A549 (cell line): ENCODE results near the gene SEL1L3. TPM values are rescaled to one million over a fixed set of nuclear protein-coding genes. Genes with fewer than 3 reads are reported as not detected.

ENCODE experiments used
- ATAC-seq, 2 experiments: fragments of 200-7000 bp in 1 of 2; fragments of >200 bp in 1 of 2; cut with Nextera tagmentation in 1 of 2; cut with Tn5 transposase in 1 of 2; 3 replicates each; pipeline versions ENCODE4 v1.8.0 to v1.9.1; 2018 to 2020; ENCODE audit warnings: mild to moderate bottlenecking in 1 of 2, moderate library complexity in 1 of 2
- CTCF ChIA-PET: fragments of 300-600 bp; sonication (Branson Sonifier 250); formaldehyde crosslinking; extraction: SDS; loops from one replicate; lab custom pipeline; 2021; ENCODE audit warnings: antibody characterized with exemption, inconsistent platforms; lab: Yijun Ruan, JAX
- POLR2A ChIA-PET: fragments of 350-600 bp; formaldehyde crosslinking; extraction: SDS; loops from one replicate; lab custom pipeline; 2021; ENCODE audit warnings: antibody characterized with exemption, inconsistent platforms; lab: Yijun Ruan, JAX
- DNase-seq, 2 experiments: peaks; one replicate each; pipeline versions ENCODE4 v3.0.0 to v3.0.0-alpha.2; 2011 to 2016; ENCODE audit warnings: low read depth in 1 of 2, low spot score in 1 of 2
- FAIRE-seq: peaks from 2 replicates; lab custom pipeline; 2011; peaks lifted over from hg19 to GRCh38; lab: Jason Lieb, UNC
- H3K27ac ChIP-seq, 2 experiments: fragments of >200 bp; sonication (Bioruptor Twin); formaldehyde crosslinking; 3 replicates each; pipeline ENCODE4 v1.5.1; 2016 to 2017
- H3K4me1 ChIP-seq: fragments of >200 bp; sonication (Bioruptor Twin); formaldehyde crosslinking; 3 replicates; pipeline ENCODE4 v1.6.1; 2016
- H3K4me2 ChIP-seq: fragments of >200 bp; sonication (Bioruptor Twin); formaldehyde crosslinking; 3 replicates; pipeline ENCODE4 v1.6.1; 2016
- H3K4me3 ChIP-seq: fragments of >200 bp; sonication (Bioruptor Twin); formaldehyde crosslinking; 3 replicates; pipeline ENCODE4 v1.5.1; 2016
- H3K9me3 ChIP-seq: fragments of >200 bp; sonication (Bioruptor Twin); formaldehyde crosslinking; 3 replicates; pipeline ENCODE4 v1.6.1; 2016
- CBX2 ChIP-seq: fragments of 200-600 bp; sonication (generic); IDR thresholded peaks from 2 replicates; pipeline ENCODE4 v1.6.1; 2016; ENCODE audit warnings: low read depth, mild to moderate bottlenecking, borderline replicate concordance
- CBX8 ChIP-seq: fragments of 200-600 bp; sonication (generic); IDR thresholded peaks from 2 replicates; pipeline ENCODE4 v1.6.1; 2016
- CEBPB ChIP-seq, 2 experiments: fragments of >200 bp in 1 of 2; sonication (Bioruptor Twin) in 1 of 2; formaldehyde crosslinking in 1 of 2; IDR thresholded peaks; 2 replicates each; pipeline ENCODE4 v1.6.1; 2012 to 2016
- EP300 ChIP-seq, 2 experiments: fragments of >200 bp; sonication (Bioruptor Twin); formaldehyde crosslinking; IDR thresholded peaks; 2 replicates in 1 of 2; 3 replicates in 1 of 2; pipeline ENCODE4 v1.6.1; 2016 to 2017
- ESRRA ChIP-seq: fragments of 150-350 bp; IDR thresholded peaks from 2 replicates; pipeline ENCODE4 v1.6.1; 2014; ENCODE audit warnings: mild to moderate bottlenecking, low read length, borderline replicate concordance
- FOSL2 ChIP-seq, 2 experiments: fragments of 450-650 bp in 1 of 2; fragments of >200 bp in 1 of 2; sonication (Bioruptor Twin) in 1 of 2; formaldehyde crosslinking; IDR thresholded peaks; 2 replicates each; pipeline versions ENCODE4 v1.5.0 to v1.6.1; 2016 to 2020; ENCODE audit warnings: mild to moderate bottlenecking in 1 of 2, moderate library complexity in 1 of 2
- FOXS1 ChIP-seq: fragments of 250-450 bp; sonication (Bioruptor Pico); IDR thresholded peaks from 2 replicates; pipeline ENCODE4 v1.5.0; 2020; ENCODE audit warnings: mild to moderate bottlenecking, moderate library complexity
- JUN ChIP-seq, 2 experiments: fragments of >200 bp; sonication (Bioruptor Twin); formaldehyde crosslinking; IDR thresholded peaks; 2 replicates in 1 of 2; 3 replicates in 1 of 2; pipeline ENCODE4 v1.6.1; 2016 to 2017
- JUNB ChIP-seq: fragments of >200 bp; sonication (Bioruptor Twin); formaldehyde crosslinking; IDR thresholded peaks from 2 replicates; pipeline ENCODE4 v1.6.1; 2016
- KDM5A ChIP-seq: fragments of 200-600 bp; sonication (generic); IDR thresholded peaks from 2 replicates; pipeline ENCODE4 v1.6.1; 2016; ENCODE audit warnings: antibody characterized with exemption, mild to moderate bottlenecking
- MAFK ChIP-seq: fragments of 450-650 bp; IDR thresholded peaks from 2 replicates; pipeline ENCODE4 v1.6.1; 2014; ENCODE audit not compliant: partially characterized antibody
- NR3C1 ChIP-seq: fragments of >200 bp; sonication (Bioruptor Twin); formaldehyde crosslinking; IDR thresholded peaks from 3 replicates; pipeline ENCODE4 v1.6.1; 2017
- PHF8 ChIP-seq: fragments of 200-600 bp; sonication (generic); IDR thresholded peaks from 2 replicates; pipeline ENCODE4 v1.6.1; 2016; ENCODE audit warnings: low read depth, mild to moderate bottlenecking, antibody characterized with exemption, moderate library complexity, borderline replicate concordance
- RCOR1 ChIP-seq: fragments of 150-350 bp; IDR thresholded peaks from 2 replicates; pipeline ENCODE4 v1.6.1; 2014; ENCODE audit warnings: antibody characterized with exemption, low read length, low read depth
- TFCP2L1 ChIP-seq: fragments of 250-450 bp; sonication (Bioruptor Pico); IDR thresholded peaks from 2 replicates; pipeline ENCODE4 v1.5.0; 2021; ENCODE audit warnings: mild to moderate bottlenecking
- TP53 ChIP-seq: fragments of 250-450 bp; sonication (Bioruptor Pico); IDR thresholded peaks from 2 replicates; pipeline ENCODE4 v1.5.0; 2021; ENCODE audit warnings: mild to moderate bottlenecking, moderate library complexity
- ZC3H11A ChIP-seq: fragments of 450-650 bp; IDR thresholded peaks from 2 replicates; pipeline ENCODE4 v1.6.1; 2014; ENCODE audit warnings: antibody characterized with exemption, mild to moderate bottlenecking
- WGBS: methylation state at CpG from one replicate; pipeline ENCODE4 v1.1.6; 2017; ENCODE audit errors: missing lambda C conversion rate; 5-methylcytosine and 5-hydroxymethylcytosine counted together
- polyA plus RNA-seq, 4 experiments: library from polyadenylated mRNA; depleted of rRNA in 3 of 4; stranded (reverse); fragments of >200 nt; fragmentation: RNase III in 1 of 4; extraction: RNeasy Plus Mini Kit Qiagen cat#74134 plus additional on column Dnase treatment in 1 of 4; gene quantifications; 2 replicates in 3 of 4; 3 replicates in 1 of 4; pipeline ENCODE4 v1.2.3, GENCODE V29; 2011 to 2017
- TF ChIP-seq, protein P1 (sequence below): fragments of 150-350 bp; IDR thresholded peaks from 2 replicates; pipeline ENCODE4 v1.6.1; 2014; ENCODE audit warnings: low read depth, mild to moderate bottlenecking, low read length
- TF ChIP-seq, protein P2 (sequence below): fragments of 250-450 bp; sonication (Bioruptor Pico); IDR thresholded peaks from 2 replicates; pipeline ENCODE4 v1.5.0; 2021; ENCODE audit warnings: mild to moderate bottlenecking, moderate library complexity, borderline replicate concordance
- TF ChIP-seq, protein P3 (sequence below): fragments of 450-650 bp; IDR thresholded peaks from 2 replicates; pipeline ENCODE4 v1.6.1; 2014; ENCODE audit warnings: antibody characterized with exemption
- TF ChIP-seq, protein P4 (sequence below): fragments of >200 bp; sonication (Bioruptor Twin); formaldehyde crosslinking; IDR thresholded peaks from 3 replicates; pipeline ENCODE4 v1.5.1; 2016

SEL1L3 gene
- polyA plus RNA-seq, 2 of the 4 experiments (the other 2 are of a cell fraction) = 26.1 to 27.0 TPM

DNA sequence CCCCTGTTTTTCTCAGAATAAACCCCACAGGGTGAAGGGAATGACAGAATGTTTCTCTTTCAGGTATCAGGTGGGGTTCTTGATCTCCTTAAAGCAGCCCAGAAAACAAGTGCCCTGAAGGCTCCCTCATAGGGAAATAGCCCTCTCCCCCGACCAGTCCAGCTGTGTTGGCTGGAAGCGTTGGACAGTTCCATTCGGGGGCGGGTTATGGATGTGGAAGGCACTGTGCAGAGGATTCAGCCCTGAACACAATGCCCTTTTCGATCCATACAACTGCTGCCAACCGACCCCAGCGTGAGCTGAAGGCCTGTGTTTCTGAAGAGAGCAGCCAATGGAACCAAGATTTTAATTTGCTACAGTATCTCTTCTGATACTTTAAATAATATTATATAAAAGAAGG is 41.5 kb downstream of the SEL1L3 start:
- CTCF ChIA-PET = no interaction called here
- 95% methylated on average over 7 of the region's 7 CpGs for WGBS
- H3K9me3 ChIP-seq = no peaks in the 10 kb centered on the region
- no peak for FAIRE-seq
- TF ChIP-seq CBX2 (no peak), TP53 (no peak), NR3C1 (no peak), JUN (IDR thresholded peaks at IDR 0.05) (no peak), FOSL2 (IDR thresholded peaks at IDR 0.05) (no peak), FOSL2 (CRISPR knock-in tag; IDR thresholded peaks at IDR 0.05) (no peak), FOXS1 (CRISPR knock-in tag) (no peak), EP300 (IDR thresholded peaks at IDR 0.05) (no peak), KDM5A (no peak), PHF8 (no peak), CEBPB (IDR thresholded peaks at IDR 0.05) (no peak), ESRRA (no peak), RCOR1 (no peak), TFCP2L1 (CRISPR knock-in tag) (no peak), JUNB (no peak), CBX8 (no peak)
- TF ChIP-seq, protein P1, sequence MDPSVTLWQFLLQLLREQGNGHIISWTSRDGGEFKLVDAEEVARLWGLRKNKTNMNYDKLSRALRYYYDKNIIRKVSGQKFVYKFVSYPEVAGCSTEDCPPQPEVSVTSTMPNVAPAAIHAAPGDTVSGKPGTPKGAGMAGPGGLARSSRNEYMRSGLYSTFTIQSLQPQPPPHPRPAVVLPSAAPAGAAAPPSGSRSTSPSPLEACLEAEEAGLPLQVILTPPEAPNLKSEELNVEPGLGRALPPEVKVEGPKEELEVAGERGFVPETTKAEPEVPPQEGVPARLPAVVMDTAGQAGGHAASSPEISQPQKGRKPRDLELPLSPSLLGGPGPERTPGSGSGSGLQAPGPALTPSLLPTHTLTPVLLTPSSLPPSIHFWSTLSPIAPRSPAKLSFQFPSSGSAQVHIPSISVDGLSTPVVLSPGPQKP = no peak
- TF ChIP-seq, protein P2, sequence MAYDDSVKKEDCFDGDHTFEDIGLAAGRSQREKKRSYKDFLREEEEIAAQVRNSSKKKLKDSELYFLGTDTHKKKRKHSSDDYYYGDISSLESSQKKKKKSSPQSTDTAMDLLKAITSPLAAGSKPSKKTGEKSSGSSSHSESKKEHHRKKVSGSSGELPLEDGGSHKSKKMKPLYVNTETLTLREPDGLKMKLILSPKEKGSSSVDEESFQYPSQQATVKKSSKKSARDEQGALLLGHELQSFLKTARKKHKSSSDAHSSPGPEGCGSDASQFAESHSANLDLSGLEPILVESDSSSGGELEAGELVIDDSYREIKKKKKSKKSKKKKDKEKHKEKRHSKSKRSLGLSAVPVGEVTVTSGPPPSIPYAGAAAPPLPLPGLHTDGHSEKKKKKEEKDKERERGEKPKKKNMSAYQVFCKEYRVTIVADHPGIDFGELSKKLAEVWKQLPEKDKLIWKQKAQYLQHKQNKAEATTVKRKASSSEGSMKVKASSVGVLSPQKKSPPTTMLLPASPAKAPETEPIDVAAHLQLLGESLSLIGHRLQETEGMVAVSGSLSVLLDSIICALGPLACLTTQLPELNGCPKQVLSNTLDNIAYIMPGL (CRISPR knock-in tag) = no peak
- TF ChIP-seq, protein P3, sequence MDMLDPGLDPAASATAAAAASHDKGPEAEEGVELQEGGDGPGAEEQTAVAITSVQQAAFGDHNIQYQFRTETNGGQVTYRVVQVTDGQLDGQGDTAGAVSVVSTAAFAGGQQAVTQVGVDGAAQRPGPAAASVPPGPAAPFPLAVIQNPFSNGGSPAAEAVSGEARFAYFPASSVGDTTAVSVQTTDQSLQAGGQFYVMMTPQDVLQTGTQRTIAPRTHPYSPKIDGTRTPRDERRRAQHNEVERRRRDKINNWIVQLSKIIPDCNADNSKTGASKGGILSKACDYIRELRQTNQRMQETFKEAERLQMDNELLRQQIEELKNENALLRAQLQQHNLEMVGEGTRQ = no peak
- TF ChIP-seq, protein P4, sequence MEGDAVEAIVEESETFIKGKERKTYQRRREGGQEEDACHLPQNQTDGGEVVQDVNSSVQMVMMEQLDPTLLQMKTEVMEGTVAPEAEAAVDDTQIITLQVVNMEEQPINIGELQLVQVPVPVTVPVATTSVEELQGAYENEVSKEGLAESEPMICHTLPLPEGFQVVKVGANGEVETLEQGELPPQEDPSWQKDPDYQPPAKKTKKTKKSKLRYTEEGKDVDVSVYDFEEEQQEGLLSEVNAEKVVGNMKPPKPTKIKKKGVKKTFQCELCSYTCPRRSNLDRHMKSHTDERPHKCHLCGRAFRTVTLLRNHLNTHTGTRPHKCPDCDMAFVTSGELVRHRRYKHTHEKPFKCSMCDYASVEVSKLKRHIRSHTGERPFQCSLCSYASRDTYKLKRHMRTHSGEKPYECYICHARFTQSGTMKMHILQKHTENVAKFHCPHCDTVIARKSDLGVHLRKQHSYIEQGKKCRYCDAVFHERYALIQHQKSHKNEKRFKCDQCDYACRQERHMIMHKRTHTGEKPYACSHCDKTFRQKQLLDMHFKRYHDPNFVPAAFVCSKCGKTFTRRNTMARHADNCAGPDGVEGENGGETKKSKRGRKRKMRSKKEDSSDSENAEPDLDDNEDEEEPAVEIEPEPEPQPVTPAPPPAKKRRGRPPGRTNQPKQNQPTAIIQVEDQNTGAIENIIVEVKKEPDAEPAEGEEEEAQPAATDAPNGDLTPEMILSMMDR = no peak
- TF ChIP-seq, all 56 proteins: peak for 0
- ATAC-seq (no peak), DNase-seq (no peak)
- Histone ChIP-seq H3K27ac (no peak overlapping the region), H3K4me1 (peaks cover 34% of the 10 kb centered on the region), H3K4me2 (no peak overlapping the region), H3K4me3 (no peak overlapping the region)
- POLR2A ChIA-PET = no interaction called here

DNA sequence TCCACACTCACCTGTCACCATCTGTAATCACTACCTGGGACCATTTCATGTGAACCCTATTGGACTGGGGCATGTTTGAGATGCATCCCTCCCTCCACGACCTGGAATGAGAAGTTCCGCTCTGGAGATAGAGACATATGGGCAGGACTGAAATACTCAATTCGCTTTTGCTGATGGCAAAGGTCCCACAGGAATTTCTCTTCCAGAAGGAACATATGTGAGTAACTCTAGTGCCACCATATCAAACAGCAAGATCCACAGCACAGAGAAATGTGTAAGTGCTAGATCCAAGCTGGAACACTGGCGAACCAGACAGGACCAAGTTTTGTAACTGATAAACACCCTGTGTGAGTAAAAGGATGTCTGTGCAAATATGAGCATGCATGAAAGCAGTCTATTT is 43.9 kb downstream of the SEL1L3 start:
- ChIA-PET POLR2A (no interaction called here), CTCF (interaction anchor here (1.0 to 1.3 kb wide), 3 partner anchors 19 to 108 kb away, joined by 3 to 4 read pairs (median 3); no protein-coding TSS in a partner anchor)
- DNase-seq = no peak
- Histone ChIP-seq H3K9me3 (no peaks in the 10 kb centered on the region), H3K4me3 (no peak overlapping the region)
- TF ChIP-seq PHF8 (no peak), MAFK (no peak), FOSL2 (IDR thresholded peaks at IDR 0.05) (no peak), FOSL2 (CRISPR knock-in tag; IDR thresholded peaks at IDR 0.05) (no peak), EP300 (IDR thresholded peaks at IDR 0.05) (no peak), ZC3H11A (no peak)
- TF ChIP-seq, all 56 proteins: peak for 0
- FAIRE-seq = no peak
- peak overlapping the region in 1 of 2 experiments; percentile 82; a peak in 3 of 6 replicates for H3K27ac ChIP-seq
- H3K4me1 ChIP-seq = peaks cover 57% of the 10 kb centered on the region
- no peak for ATAC-seq
- H3K4me2 ChIP-seq = peak overlapping the region; percentile 64
- 72% methylated on average over 4 of the region's 4 CpGs for WGBS
